Measurements from ENCODE around the gene CCDC106.

The CCDC106 gene

GRCh38 chr19:55683449-55684261 lies 35.6 kb downstream of the CCDC106 start:
- DNase-seq (ENCODE audit: low read depth, low spot score): no peak

DNA sequence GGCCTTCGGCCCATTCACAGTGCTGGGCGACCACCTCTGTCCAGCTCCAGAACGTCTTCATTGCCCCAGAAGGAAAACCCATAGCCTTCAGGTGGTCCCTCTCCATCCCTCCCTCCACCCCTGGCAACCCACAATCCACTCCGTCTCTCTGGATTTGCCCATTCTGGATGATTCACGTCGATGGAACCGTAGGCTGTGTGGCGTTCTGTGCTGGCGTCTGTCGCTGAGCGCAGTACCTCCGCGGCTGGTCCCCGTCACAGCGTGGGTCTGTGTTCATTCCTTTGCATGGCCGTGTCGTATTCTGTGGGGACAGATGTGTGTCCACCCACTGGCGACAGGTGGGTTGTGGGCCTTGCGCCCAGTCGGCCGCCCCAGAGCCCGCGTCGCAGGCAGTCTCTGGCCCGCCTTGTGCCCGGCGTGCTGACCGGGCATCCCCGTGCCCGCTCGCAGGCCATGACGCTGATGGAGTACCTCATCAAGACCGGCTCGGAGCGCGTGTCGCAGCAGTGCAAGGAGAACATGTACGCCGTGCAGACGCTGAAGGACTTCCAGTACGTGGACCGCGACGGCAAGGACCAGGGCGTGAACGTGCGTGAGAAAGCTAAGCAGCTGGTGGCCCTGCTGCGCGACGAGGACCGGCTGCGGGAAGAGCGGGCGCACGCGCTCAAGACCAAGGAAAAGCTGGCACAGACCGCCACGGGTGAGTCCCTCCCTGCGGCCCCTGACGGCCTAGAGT lies 37.1 kb downstream of the CCDC106 start:
- DNase-seq (ENCODE audit: low read depth, low spot score): no peak

DNA sequence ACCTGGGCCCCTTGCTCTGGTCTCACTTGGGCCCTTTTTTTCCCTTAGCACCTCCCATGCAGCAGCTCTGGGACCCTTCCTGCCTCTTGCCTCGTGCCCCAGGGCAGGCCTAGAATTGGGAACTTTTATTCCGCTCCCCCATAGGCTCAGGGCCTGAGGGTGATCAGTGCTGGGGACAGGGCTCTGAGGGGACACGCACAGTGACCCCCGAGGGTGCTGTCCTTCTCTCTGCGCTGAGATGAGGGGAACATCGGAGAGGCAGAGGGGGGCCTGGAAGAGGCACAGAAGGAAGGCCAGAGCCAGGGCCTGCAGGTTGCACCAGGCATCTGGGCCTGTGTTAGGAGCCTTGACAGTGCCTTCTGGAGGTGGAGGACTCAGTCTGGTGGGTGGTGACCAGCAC lies 37.8 kb downstream of the CCDC106 start:
- DNase-seq (ENCODE audit: low read depth, low spot score): no peak

- DNase-seq (ENCODE audit: low read depth, low spot score): no peak
Measured at GRCh38 chr19:55686311-55687050, 38.5 kb downstream of the CCDC106 start.

DNA sequence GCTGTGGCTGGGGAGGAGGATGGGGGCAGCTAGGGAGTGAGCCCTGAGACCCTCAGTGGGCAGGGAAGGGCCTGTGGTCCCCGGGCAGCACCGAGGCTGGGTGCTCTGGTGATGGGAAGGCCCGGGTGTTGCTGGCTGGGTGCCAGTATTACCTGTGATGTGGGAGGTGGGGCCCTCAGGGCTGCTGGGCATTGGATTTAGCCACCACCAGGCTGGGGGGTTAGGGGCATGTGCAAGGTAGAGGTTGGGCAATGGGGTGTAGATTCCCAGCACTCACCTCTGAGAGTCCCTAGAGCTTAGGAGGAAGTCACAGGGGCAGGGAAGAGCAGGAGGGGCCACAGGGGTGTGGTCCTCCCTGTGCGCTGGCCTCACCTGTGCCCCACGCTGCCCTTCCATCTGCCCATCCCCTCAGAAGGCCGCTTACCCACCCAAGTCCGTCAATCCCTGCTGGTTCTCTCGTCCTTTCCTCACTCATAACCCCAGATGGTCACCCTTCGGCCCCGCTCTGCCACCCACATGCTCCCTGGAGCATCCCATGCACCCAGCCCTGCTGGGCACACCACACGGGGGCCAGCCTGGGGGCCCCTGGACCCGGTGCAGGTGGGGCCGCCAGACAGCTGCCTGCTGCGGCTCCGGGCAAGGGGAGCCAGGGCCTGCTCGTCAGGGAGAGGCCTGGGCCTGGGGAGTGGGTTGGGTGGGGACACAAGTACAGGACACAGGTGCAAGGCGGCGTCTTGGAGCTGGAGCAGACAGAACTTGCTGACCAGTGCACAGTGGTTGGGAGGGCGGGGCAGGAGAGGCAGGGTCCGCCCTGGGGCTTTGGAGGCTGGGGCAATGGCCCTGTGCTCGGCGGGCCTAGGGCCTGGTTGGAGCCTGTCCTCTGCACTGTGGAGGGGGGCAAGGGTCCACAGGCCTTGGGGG lies 39.5 kb downstream of the CCDC106 start:
- no peak for DNase-seq (ENCODE audit: low read depth, low spot score)

- no peak for DNase-seq (ENCODE audit: low read depth, low spot score)
Measured at GRCh38 chr19:55688422-55689218, 40.6 kb downstream of the CCDC106 start.

DNA sequence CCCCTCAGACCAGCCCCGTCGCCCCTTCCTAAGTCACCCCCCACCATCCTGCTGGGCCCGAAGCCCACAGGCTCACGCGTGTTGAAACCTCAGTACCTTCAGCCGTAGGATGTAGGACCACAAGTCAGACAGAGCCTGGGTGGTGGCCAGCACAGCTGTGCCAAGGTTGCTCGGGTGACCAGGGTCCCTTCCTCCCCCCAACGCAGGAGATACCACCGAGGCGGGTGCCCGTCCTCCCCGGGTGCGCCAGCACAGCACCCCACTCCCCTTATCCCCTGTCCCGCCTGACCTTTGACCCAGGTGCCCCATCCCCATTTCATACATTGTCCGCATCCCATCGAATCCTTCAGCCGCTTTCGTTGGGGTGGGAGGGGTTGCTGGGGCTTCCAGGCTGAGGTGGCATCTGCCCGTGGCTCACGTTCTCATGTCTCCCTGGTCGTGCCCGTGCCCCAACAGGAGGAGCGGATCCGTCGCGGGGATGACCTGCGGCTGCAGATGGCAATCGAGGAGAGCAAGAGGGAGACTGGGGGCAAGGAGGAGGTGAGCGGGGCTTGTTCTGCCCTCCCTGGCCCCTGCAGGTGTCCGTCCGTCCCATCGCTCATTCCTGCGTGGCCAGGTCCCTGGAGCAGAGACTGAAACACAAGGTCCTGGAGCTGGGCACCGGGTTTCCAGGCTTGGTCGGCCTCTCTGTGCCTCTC lies 41.5 kb downstream of the CCDC106 start:
- no peak for DNase-seq (ENCODE audit: low read depth, low spot score)

DNA sequence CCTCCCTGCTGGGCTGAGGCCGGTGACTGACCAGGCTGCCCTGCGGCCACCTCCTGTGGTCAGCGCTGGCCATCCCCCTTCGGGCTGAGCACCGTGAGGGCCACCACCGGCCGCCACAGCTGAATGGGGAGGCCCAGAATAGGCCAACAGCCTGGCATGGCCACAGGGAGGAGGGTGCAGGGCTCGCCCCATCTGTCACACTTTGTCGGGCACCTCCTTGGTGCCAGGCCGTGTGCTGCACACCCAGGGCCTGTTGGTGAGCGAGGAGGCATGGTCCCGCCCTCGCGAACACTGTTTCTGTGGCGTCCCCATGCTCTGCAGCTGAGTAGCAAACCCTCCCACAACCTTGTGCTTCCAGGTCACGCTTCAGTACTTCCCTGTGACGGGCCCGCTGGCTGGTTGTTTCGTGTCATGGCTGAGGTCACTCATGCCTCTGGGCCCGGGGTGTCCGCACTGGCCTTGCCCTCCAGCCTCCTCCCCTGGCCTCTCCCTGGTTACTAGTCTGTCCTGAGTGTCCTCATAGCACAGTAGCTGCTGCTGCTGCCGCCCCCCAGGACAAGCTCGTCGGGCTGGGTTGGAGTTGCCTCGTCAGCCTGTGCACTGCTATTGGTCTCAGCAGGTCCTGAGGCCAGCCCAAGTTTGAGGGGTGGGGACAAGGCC lies 42.2 kb downstream of the CCDC106 start:
- no peak for DNase-seq (ENCODE audit: low read depth, low spot score)

GRCh38 chr19:55690769-55691545 lies 42.9 kb downstream of the CCDC106 start:
- no peak for DNase-seq (ENCODE audit: low read depth, low spot score)

DNA sequence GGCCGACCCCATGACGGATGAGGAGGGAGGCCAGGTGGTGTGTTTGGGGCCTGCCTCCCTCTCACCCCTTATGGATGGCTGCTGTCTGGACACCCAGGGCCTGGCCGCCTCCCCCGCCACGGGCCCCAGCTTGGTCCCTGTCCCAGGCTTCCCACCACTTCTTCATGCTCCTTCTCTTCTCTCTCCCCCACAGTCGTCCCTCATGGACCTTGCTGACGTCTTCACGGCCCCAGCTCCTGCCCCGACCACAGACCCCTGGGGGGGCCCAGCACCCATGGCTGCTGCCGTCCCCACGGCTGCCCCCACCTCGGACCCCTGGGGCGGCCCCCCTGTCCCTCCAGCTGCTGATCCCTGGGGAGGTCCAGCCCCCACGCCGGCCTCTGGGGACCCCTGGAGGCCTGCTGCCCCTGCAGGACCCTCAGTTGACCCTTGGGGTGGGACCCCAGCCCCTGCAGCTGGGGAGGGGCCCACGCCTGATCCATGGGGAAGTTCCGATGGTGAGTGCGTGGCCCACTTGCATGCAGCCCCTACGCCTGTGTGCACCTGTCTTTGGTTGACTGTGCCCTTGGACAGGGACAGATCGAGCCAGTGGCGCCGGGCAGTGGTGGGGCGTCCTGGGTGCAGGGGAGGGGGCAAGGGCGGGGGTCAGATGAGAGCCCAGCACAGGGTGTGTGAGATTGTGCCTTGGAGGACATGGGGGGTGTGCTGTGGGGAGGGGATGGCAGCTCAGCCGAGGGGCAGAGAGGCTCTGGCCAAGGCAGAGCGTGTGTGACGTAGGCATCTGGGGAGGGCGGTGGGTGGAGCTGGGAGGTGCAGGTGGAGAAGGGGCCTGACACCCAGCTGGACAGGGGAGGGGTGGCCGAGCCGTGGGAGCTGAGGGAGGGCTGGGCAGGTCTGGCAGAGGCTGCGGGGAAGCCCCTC lies 43.8 kb downstream of the CCDC106 start:
- no peak for DNase-seq (ENCODE audit: low read depth, low spot score)

DNA sequence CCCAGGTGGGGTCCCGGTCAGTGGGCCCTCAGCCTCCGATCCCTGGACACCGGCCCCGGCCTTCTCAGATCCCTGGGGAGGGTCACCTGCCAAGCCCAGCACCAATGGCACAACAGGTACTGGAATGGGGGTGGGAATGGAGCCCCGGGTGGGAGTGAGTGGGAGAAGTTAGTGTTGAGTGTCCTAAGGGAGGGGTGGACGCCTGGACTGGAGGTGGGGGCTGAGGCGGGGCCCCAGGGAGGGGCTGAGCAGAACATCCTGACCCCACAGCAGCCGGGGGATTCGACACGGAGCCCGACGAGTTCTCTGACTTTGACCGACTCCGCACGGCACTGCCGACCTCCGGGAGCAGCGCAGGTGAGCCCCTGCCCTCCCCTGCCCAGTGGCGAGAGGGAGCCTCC lies 44.7 kb downstream of the CCDC106 start:
- DNase-seq (ENCODE audit: low read depth, low spot score): no peak

- DNase-seq (ENCODE audit: low read depth, low spot score): no peak
Measured at GRCh38 chr19:55693336-55693974, 45.4 kb downstream of the CCDC106 start.

DNA sequence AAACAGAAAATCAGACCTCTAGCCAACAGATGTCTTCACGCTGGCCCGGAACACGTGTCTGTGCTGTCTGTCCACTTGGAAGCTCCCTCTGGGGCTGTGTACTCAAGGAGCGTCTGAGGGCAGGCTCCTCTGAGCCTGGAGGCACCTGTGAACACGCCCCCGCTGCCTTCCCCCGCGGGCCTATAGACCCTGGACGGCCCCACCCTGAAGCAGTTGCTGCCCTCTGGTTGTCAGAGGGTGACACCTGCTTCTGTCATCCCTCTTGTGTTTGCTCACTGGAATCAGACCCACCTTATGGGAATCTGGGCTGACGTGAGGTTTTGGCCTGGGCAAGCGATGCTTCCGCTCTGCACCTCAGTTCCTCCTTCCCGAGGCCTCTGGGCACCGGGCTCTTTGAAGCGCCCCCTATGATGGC lies 46.2 kb downstream of the CCDC106 start:
- no peak for DNase-seq (ENCODE audit: low read depth, low spot score)

DNA sequence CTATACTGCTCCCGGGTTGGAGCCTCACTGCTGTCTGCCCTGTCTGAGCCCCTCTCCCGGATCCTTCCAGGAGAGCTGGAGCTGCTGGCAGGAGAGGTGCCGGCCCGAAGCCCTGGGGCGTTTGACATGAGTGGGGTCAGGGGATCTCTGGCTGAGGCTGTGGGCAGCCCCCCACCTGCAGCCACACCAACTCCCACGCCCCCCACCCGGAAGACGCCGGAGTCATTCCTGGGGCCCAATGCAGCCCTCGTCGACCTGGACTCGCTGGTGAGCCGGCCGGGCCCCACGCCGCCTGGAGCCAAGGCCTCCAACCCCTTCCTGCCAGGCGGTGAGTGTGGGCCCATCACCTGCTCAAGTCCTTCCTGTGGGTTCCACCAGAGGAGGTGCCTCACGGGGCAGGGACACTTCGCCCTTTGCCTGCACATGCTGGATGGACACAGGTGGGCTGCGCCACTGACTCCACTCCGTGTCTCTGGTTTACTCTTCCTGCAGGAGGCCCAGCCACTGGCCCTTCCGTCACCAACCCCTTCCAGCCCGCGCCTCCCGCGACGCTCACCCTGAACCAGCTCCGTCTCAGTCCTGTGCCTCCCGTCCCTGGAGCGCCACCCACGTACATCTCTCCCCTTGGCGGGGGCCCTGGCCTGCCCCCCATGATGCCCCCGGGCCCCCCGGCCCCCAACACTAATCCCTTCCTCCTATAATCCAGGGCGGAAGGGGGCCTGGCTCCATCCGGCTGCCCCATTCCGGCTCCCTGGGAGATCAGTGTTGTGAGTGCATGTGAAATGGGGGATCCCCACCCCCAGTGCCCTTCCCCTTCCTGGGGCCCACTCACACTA lies 46.9 kb downstream of the CCDC106 start:
- DNase-seq (ENCODE audit: low read depth, low spot score): no peak

DNA sequence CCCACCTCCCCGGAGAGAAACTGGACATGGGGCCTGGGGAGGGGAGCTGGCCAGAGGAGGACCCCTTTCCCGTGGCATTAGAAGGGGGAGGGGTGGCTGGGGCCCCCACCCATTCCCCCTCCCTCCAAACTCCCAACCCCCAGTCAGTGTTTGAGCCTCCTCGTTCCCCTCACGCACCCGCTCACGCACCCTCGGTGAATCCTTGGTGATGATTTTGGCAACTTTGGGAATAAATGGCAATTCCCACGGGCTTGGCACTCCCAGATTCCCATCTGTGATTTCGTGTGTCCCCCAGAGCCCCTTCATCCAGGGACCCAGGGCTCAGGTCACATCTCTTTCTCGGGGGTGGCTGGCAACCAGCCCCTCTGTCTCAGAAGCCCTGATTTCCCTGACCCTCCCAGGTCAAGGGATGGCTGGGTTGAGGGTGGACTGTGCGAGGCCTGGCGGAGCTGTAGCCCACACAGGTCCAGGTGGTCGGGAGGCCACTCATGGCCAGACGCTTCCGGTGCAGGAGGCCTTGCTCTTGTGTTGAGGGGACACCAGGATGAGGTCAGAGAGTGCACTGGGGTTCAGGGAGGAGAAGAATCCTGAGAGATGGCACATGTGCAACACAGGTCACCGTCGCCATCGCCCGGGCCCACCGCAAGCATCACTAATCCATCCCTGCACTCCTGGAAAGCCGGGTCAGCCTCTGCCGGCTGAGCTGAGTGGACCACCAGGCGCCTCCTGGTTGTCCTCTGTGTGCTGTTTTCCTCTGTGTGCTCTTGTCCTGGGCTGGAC lies 47.7 kb downstream of the CCDC106 start:
- DNase-seq (ENCODE audit: low read depth, low spot score): no peak

All from iPS DF 19.7 (cell line).